Activated naive CD4-positive, alpha-beta T cell treated with anti-CD3 and anti-CD28 coated beads for 36 hours (primary cell): ENCODE measurements around the gene ATP6V0A1. TPM values are rescaled to one million over a fixed set of nuclear protein-coding genes. Genes with fewer than 3 reads are reported as not detected.

Experiments used
- CTCF ChIA-PET: fragments of 350-600 bp; sonication (Branson Sonifier 250); formaldehyde crosslinking; loops from one replicate; lab custom pipeline; 2021; ENCODE audit warnings: antibody characterized with exemption; lab: Charles Lee
- DNase-seq: peaks from one replicate; pipeline ENCODE4 v3.0.0-alpha.2; 2020
- H3K27ac Mint-ChIP-seq: one replicate; pipeline ENCODE4 v1.8.0; 2021; ENCODE audit warnings: mild to moderate bottlenecking, mixed read lengths
- H3K27me3 Mint-ChIP-seq: one replicate; pipeline ENCODE4 v1.8.0; 2021; ENCODE audit warnings: low read depth, mixed read lengths
- H3K36me3 Mint-ChIP-seq: one replicate; pipeline ENCODE4 v1.8.0; 2021; ENCODE audit warnings: low read depth, mixed read lengths
- H3K4me1 Mint-ChIP-seq: one replicate; pipeline ENCODE4 v1.8.0; 2021; ENCODE audit warnings: low read depth, mixed read lengths
- H3K4me3 Mint-ChIP-seq: one replicate; pipeline ENCODE4 v1.8.0; 2021; ENCODE audit warnings: mild to moderate bottlenecking, moderate library complexity, mixed read lengths
- H3K9me3 Mint-ChIP-seq: one replicate; pipeline ENCODE4 v1.8.0; 2021; ENCODE audit warnings: mixed read lengths
- intact Hi-C: fragments of 100-400 bp; cut with micrococcal nuclease; formaldehyde crosslinking; loops from one replicate; pipeline ENCODE4 v1.15.1; 2023
- total RNA-seq, 2 experiments: library from RNA; stranded (reverse); gene quantifications; one replicate each; pipeline ENCODE4 v1.2.3, GENCODE V29; 2021

The ATP6V0A1 gene
- total RNA-seq, 2 experiments from 2014 or later: 9.9 to 10.3 TPM

- DNase-seq: no peak
- H3K27me3 Mint-ChIP-seq: no peaks in the 10 kb centered on the region
- intact Hi-C loops: no loop called here
- H3K9me3 Mint-ChIP-seq: no peaks in the 10 kb centered on the region
- H3K4me1 Mint-ChIP-seq: peaks cover 29% of the 10 kb centered on the region
- no peak overlapping the region for H3K27ac Mint-ChIP-seq
- CTCF ChIA-PET: interaction anchor here (1.4 to 1.8 kb wide), 4 partner anchors 32 to 60 kb away, joined by 4 to 7 read pairs (median 6); no protein-coding TSS in a partner anchor
- H3K36me3 Mint-ChIP-seq: peaks cover 26% of the 10 kb centered on the region
- H3K4me3 Mint-ChIP-seq: no peak overlapping the region
Measured at GRCh38 chr17:42488032-42488431, 29.4 kb downstream of the ATP6V0A1 start.

GRCh38 chr17:42493319-42493718 lies 34.6 kb downstream of the ATP6V0A1 start:
- H3K4me1 Mint-ChIP-seq: peaks cover 2% of the 10 kb centered on the region
- no peak overlapping the region for H3K27ac Mint-ChIP-seq
- H3K27me3 Mint-ChIP-seq: no peaks in the 10 kb centered on the region
- CTCF ChIA-PET: interaction anchor here (1.0 to 1.5 kb wide), 2 partner anchors 23 to 52 kb away, joined by 3 read pairs; no protein-coding TSS in a partner anchor
- H3K9me3 Mint-ChIP-seq: no peaks in the 10 kb centered on the region
- intact Hi-C loops: no loop called here
- H3K36me3 Mint-ChIP-seq: peaks cover 26% of the 10 kb centered on the region
- H3K4me3 Mint-ChIP-seq: no peak overlapping the region
- DNase-seq: no peak

GRCh38 chr17:42494673-42495072 lies 36.0 kb downstream of the ATP6V0A1 start:
- no peaks in the 10 kb centered on the region for H3K9me3 Mint-ChIP-seq
- no peak overlapping the region for H3K27ac Mint-ChIP-seq
- CTCF ChIA-PET: interaction anchor here (0.6 to 1.5 kb wide), 2 partner anchors 22 to 454 kb away, joined by 3 read pairs; no protein-coding TSS in a partner anchor

GRCh38 chr17:42498828-42499227 lies 40.1 kb downstream of the ATP6V0A1 start:
- intact Hi-C loops: no loop called here
- no peak overlapping the region for H3K27ac Mint-ChIP-seq
- no peaks in the 10 kb centered on the region for H3K27me3 Mint-ChIP-seq
- DNase-seq: no peak
- CTCF ChIA-PET: interaction anchor here (0.6 kb wide), 1 partner anchor 7 kb away, joined by 3 read pairs; no protein-coding TSS in a partner anchor
- no peak overlapping the region for H3K4me3 Mint-ChIP-seq
- H3K36me3 Mint-ChIP-seq: peaks cover 27% of the 10 kb centered on the region
- no peaks in the 10 kb centered on the region for H3K9me3 Mint-ChIP-seq
- no peaks in the 10 kb centered on the region for H3K4me1 Mint-ChIP-seq

More at GRCh38 chr17:42494673-42495072, 36.0 kb downstream of the ATP6V0A1 start:
- Mint-ChIP-seq H3K4me1 (no peaks in the 10 kb centered on the region), H3K27me3 (no peaks in the 10 kb centered on the region), H3K36me3 (peaks cover 23% of the 10 kb centered on the region), H3K4me3 (no peak overlapping the region)
- no peak for DNase-seq
- intact Hi-C loops: no loop called here

GRCh38 chr17:42502091-42502490 lies 43.4 kb downstream of the ATP6V0A1 start:
- DNase-seq: no peak
- CTCF ChIA-PET: no interaction called here
- Mint-ChIP-seq H3K36me3 (peaks cover 17% of the 10 kb centered on the region), H3K27me3 (no peaks in the 10 kb centered on the region), H3K4me3 (no peak overlapping the region), H3K9me3 (no peaks in the 10 kb centered on the region), H3K4me1 (no peaks in the 10 kb centered on the region), H3K27ac (no peak overlapping the region)
- intact Hi-C loops: no loop called here

- intact Hi-C loops: no loop called here
- Mint-ChIP-seq H3K4me3 (no peak overlapping the region), H3K4me1 (no peaks in the 10 kb centered on the region), H3K27me3 (no peaks in the 10 kb centered on the region), H3K36me3 (peaks cover 17% of the 10 kb centered on the region), H3K9me3 (no peaks in the 10 kb centered on the region), H3K27ac (no peak overlapping the region)
- CTCF ChIA-PET: no interaction called here
- DNase-seq: no peak
Measured at GRCh38 chr17:42502926-42503325, 44.2 kb downstream of the ATP6V0A1 start.

GRCh38 chr17:42507671-42508070 lies 49.0 kb downstream of the ATP6V0A1 start:
- CTCF ChIA-PET: interaction anchor here (0.6 kb wide), 1 partner anchor 36 kb away, joined by 3 read pairs; no protein-coding TSS in a partner anchor
- DNase-seq: no peak
- Mint-ChIP-seq H3K27me3 (no peaks in the 10 kb centered on the region), H3K4me1 (no peaks in the 10 kb centered on the region), H3K9me3 (no peaks in the 10 kb centered on the region), H3K27ac (no peak overlapping the region), H3K36me3 (peaks cover 4% of the 10 kb centered on the region), H3K4me3 (no peak overlapping the region)
- intact Hi-C loops: no loop called here

- Mint-ChIP-seq H3K9me3 (no peaks in the 10 kb centered on the region), H3K27ac (no peak overlapping the region), H3K4me3 (no peak overlapping the region), H3K4me1 (no peaks in the 10 kb centered on the region), H3K27me3 (no peaks in the 10 kb centered on the region), H3K36me3 (no peaks in the 10 kb centered on the region)
- DNase-seq: no peak
- intact Hi-C loops: no loop called here
- CTCF ChIA-PET: interaction anchor here (0.6 to 1.1 kb wide), 3 partner anchors 26 to 40 kb away, joined by 3 read pairs; no protein-coding TSS in a partner anchor
Measured at GRCh38 chr17:42508426-42509165, 49.9 kb downstream of the ATP6V0A1 start.

- H3K27me3 Mint-ChIP-seq: no peaks in the 10 kb centered on the region
- CTCF ChIA-PET: interaction anchor here (1.1 kb wide), 1 partner anchor 25 kb away, joined by 3 read pairs; no protein-coding TSS in a partner anchor
- H3K9me3 Mint-ChIP-seq: no peaks in the 10 kb centered on the region
- intact Hi-C loops: no loop called here
- no peak overlapping the region for H3K4me3 Mint-ChIP-seq
- H3K4me1 Mint-ChIP-seq: no peaks in the 10 kb centered on the region
- DNase-seq: no peak
- H3K27ac Mint-ChIP-seq: no peak overlapping the region
- H3K36me3 Mint-ChIP-seq: no peaks in the 10 kb centered on the region
Measured at GRCh38 chr17:42509409-42509808, 50.7 kb downstream of the ATP6V0A1 start.

GRCh38 chr17:42509841-42510240 lies 51.2 kb downstream of the ATP6V0A1 start:
- Mint-ChIP-seq H3K4me1 (no peaks in the 10 kb centered on the region), H3K27me3 (no peaks in the 10 kb centered on the region), H3K9me3 (no peaks in the 10 kb centered on the region), H3K36me3 (no peaks in the 10 kb centered on the region), H3K4me3 (no peak overlapping the region), H3K27ac (no peak overlapping the region)
- CTCF ChIA-PET: no interaction called here
- intact Hi-C loops: no loop called here
- DNase-seq: no peak

GRCh38 chr17:42512246-42512645 lies 53.6 kb downstream of the ATP6V0A1 start:
- CTCF ChIA-PET: interaction anchor here (0.5 to 0.6 kb wide), 2 partner anchors 83 to 94 kb away, joined by 3 read pairs; no protein-coding TSS in a partner anchor
- H3K36me3 Mint-ChIP-seq: no peaks in the 10 kb centered on the region
- H3K9me3 Mint-ChIP-seq: no peaks in the 10 kb centered on the region
- no peak for DNase-seq
- no peaks in the 10 kb centered on the region for H3K4me1 Mint-ChIP-seq
- H3K4me3 Mint-ChIP-seq: no peak overlapping the region
- H3K27ac Mint-ChIP-seq: no peak overlapping the region
- H3K27me3 Mint-ChIP-seq: no peaks in the 10 kb centered on the region
- intact Hi-C loops: no loop called here

- Mint-ChIP-seq H3K27ac (no peak overlapping the region), H3K9me3 (no peaks in the 10 kb centered on the region), H3K4me1 (peaks cover 4% of the 10 kb centered on the region), H3K4me3 (no peak overlapping the region), H3K27me3 (no peaks in the 10 kb centered on the region), H3K36me3 (no peaks in the 10 kb centered on the region)
- DNase-seq: no peak
- intact Hi-C loops: no loop called here
- CTCF ChIA-PET: interaction anchor here (0.5 to 1.9 kb wide), 3 partner anchors 84 to 93 kb away, joined by 3 to 5 read pairs (median 3); no protein-coding TSS in a partner anchor
Measured at GRCh38 chr17:42512733-42513251, 54.1 kb downstream of the ATP6V0A1 start.
